Mesangial cell (primary cell): ENCODE results near the gene UNC13B. TPM values are rescaled to one million over a fixed set of nuclear protein-coding genes. Genes with fewer than 3 reads are reported as not detected.

Experiments used
- total RNA-seq: library from RNA; depleted of rRNA; stranded (reverse); fragments of >200 nt; gene quantifications from 2 replicates; pipeline ENCODE4 v1.2.3, GENCODE V29; 2015

UNC13B gene
- total RNA-seq, result 20.0 and 22.4 TPM in 2 replicates

DNA sequence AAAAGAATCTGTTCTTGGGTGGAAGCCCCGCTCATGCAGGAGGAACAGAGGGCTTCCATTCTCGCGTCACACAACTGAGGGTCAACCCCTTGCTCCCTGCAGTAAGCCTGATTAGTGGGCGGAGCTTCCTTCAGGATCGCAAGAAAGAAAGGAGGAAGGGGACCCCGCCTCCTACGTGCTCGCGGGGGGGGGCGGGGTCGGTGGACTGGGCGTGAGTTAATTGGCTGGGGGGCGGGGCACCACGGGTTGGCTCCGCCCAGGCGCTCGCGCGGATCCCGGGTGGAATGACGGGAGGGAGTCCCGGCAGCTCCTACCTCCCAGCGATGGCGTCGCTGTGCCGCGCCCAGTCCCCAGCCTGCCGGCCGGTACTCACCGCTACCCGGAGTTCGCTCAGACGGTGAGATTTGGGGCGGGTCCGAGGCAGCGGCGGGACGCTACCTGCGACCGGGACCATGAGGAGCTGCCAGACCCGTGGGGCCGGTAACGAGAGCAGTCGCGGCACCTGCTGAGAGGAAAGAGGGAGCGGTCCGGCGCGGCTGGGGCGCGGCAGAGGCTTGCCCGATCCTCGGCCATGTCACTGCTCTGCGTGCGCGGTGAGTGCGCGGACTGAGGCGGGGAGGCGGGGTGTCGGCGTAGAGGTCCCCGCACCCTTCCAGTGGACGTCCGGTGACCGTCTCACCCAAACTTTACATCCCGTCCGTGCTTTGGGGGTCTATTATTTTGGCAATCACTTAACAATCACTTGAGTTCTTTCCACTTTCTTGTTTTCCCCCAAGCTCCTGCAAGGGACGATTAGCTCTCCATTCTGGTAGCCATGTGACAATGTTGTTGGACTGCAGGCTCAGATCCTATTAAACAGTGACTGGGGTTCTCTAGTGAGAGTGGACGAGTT, at the start of gene UNC13B:
Gene UNC13B, plus strand, starts transcription at position 297 of the 892 bp plus-strand sequence. Its CDS starts 275 bp downstream, at position 572.

DNA sequence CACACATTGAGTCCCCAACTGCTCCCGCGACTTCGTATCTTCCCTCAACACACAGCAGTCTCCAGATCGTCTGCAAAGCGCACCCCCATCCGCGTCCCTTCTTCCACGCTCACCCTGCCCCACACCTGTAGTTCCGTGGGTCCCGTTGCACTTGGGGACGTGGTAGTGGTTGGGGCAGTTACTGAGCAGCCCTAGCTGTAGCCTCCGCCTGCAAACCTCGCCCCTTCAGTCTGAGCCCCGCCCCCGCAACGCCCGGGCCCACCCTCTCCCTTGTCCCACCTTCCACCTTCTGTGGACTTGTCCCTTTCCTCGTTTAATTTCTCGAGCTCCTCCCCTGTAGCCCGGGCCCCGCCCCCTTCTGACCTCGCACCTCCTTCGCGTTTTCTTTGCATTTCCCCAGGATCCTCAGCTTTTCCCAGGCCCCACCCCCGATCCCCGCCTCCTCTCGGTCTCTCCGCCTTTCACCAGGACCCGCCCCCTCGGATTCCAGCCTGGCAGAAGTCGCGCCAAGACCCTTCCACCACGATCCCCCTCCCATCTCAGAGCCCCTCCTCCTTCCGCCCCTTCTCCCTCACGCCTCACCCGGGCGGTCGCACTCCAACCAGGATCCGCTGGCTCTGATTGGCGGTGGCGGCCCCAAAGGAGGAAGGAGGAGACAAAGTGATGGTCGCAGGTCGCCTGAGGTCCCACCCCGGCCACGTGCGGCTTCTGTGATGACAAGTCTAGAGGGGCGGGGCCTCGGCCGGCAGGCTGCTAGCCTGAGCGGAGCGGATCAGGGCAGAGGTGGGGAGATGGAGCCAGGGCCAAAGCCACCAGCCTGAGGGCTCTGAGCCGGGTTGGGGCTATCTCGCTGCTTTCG, 45.9 kb upstream of the UNC13B start, which contains the start of gene ATOSB:
Gene ATOSB, minus strand, starts transcription at position 183 of the 859 bp plus-strand sequence. CDS start 7,588 bp downstream, outside the sequence.

Other genes starting within 250 kb of the UNC13B start
- under 0.01 TPM in 1 of 2 replicates, not detected in the other for gene PHF24, start 203.7 kb upstream of the UNC13B start, total RNA-seq
- gene DNAJB5, start 172.3 kb upstream of the UNC13B start, total RNA-seq, result 15.5 and 17.2 TPM in 2 replicates
- gene VCP, start 89.4 kb upstream of the UNC13B start, total RNA-seq, result 196 and 280 TPM in 2 replicates
- 13.7 and 56.7 TPM in 2 replicates for gene FANCG, start 82.1 kb upstream of the UNC13B start, total RNA-seq
- gene PIGO, start 65.4 kb upstream of the UNC13B start, total RNA-seq, result 27.8 and 29.3 TPM in 2 replicates
- 157 and 232 TPM in 2 replicates for gene STOML2, start 58.9 kb upstream of the UNC13B start, total RNA-seq
- 20.7 and 24.0 TPM in 2 replicates for gene ATOSB, start 46.1 kb upstream of the UNC13B start, total RNA-seq